ENCODE data around the gene MAPK8IP2.

GRCh38 chr22:50624347-50625130, 23.9 kb downstream of the MAPK8IP2 start:
- TF ChIP-seq CTCF (IDR thresholded peaks at IDR 0.05 in 4 of 5, conservative IDR thresholded peaks at IDR 0.05 in 1 of 5), result no peak
- TF ChIP-seq POLR2A (IDR thresholded peaks at IDR 0.05), result no peak

All from gastrocnemius medialis (tissue), 4 donors.